ENCODE results near the gene ALKBH5.
"Not testable (repeated sequence)": the region's sequence is repeated elsewhere in the genome, so short reads cannot be mapped to it uniquely, and the experiment has no call there.

The ALKBH5 gene

GRCh38 chr17:18187821-18188761 is 4.5 kb downstream of the ALKBH5 start:
- DNase-seq, result no peak

- DNase-seq, result no peak
These were observed 7.1 kb downstream of the ALKBH5 start for GRCh38 chr17:18190628-18191235.

- DNase-seq, result no peak
These were observed 7.6 kb downstream of the ALKBH5 start for GRCh38 chr17:18191236-18191667.

GRCh38 chr17:18191967-18192366 is 8.3 kb downstream of the ALKBH5 start:
- no peak for DNase-seq

GRCh38 chr17:18194394-18194793 is 10.8 kb downstream of the ALKBH5 start:
- DNase-seq, result no peak

GRCh38 chr17:18194804-18195203 is 11.2 kb downstream of the ALKBH5 start:
- DNase-seq, result no peak

GRCh38 chr17:18195246-18195645 is 11.6 kb downstream of the ALKBH5 start:
- no peak for DNase-seq

- DNase-seq, result no peak
These were observed 14.0 kb downstream of the ALKBH5 start for GRCh38 chr17:18197535-18198194.

- DNase-seq, result no peak
These were observed 14.9 kb downstream of the ALKBH5 start for GRCh38 chr17:18198530-18198929.

GRCh38 chr17:18201108-18201507 is 17.5 kb downstream of the ALKBH5 start:
- DNase-seq, result no peak

GRCh38 chr17:18203308-18203707 is 19.7 kb downstream of the ALKBH5 start:
- DNase-seq, result no peak

- no peak for DNase-seq
These were observed 22.2 kb downstream of the ALKBH5 start for GRCh38 chr17:18205861-18206260.

GRCh38 chr17:18206962-18207361 is 23.3 kb downstream of the ALKBH5 start:
- no peak for DNase-seq

GRCh38 chr17:18208092-18208491 is 24.5 kb downstream of the ALKBH5 start:
- no peak for DNase-seq

GRCh38 chr17:18213666-18214270 is 30.1 kb downstream of the ALKBH5 start:
- no peak for DNase-seq

GRCh38 chr17:18216906-18217305 is 33.3 kb downstream of the ALKBH5 start:
- not testable (repeated sequence) for DNase-seq

- peak; percentile 55 for DNase-seq
These were observed 33.9 kb downstream of the ALKBH5 start for GRCh38 chr17:18217412-18218015.

GRCh38 chr17:18218756-18219415 is 35.3 kb downstream of the ALKBH5 start:
- DNase-seq, result no peak

GRCh38 chr17:18224053-18224386 is 40.4 kb downstream of the ALKBH5 start:
- no peak for DNase-seq

GRCh38 chr17:18224387-18225120 is 40.9 kb downstream of the ALKBH5 start:
- DNase-seq, result no peak

GRCh38 chr17:18225121-18225641 is 41.6 kb downstream of the ALKBH5 start, which contains the start of gene LLGL1:
TSS of gene LLGL1 (plus strand) at chr17:18225635. CDS start at chr17:18225683, 48 bp downstream.
- peak; percentile 95 for DNase-seq

All from NCI-H146 (cell line).